Measurements from ENCODE around the gene HOXB3. TPM values are rescaled to one million over a fixed set of nuclear protein-coding genes. Genes with fewer than 3 reads are reported as not detected.

HOXB3 gene
- total RNA-seq, 3 donors from 2014 or later (not counting 1 experiment from before 2014, with no cell fraction given) = 7.9 to 15.6 (median 15.3) TPM

DNA sequence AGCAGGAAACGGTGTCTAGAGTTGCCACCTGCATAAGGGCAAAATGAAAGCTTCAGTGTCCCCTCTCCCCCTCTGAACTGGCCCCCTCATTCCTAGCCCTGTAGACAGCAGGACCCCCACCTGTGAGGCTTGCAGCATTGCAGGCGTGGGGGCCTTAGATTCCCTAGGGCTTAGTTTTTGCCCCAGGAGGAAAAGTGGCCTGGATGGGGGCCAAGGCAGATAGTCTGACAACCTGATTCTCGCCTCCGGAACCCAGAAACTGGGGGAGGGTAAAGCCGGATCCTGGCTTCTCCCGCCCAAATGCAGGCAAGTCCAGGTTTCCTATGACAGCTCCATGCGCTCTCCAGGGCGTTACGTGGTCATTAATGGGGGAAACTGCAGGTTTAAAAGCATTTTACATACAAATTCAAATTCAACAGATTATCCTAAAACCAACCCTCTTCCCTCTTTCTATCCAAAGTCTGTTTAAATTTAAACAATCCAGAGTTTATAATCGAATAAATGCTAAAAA, 15.4 kb upstream of the HOXB3 start:
- no peaks in the 10 kb centered on the region for H3K9me3 Mint-ChIP-seq
- H3K36me3 Mint-ChIP-seq = no peaks in the 10 kb centered on the region
- Histone ChIP-seq H3K4me3 (ENCODE audit: low read length) (no peak overlapping the region), H3K4me1 (ENCODE audit: control insufficient read depth, insufficient read depth, low read length) (peaks cover 31% of the 10 kb centered on the region), H3K36me3 (ENCODE audit: control insufficient read depth, insufficient read depth, low read length) (no peaks in the 10 kb centered on the region), H3K9me3 (ENCODE audit: control insufficient read depth, insufficient read depth, low read length) (no peaks in the 10 kb centered on the region), H3K27ac (ENCODE audit: low read length) (no peak overlapping the region), H3K27me3 (ENCODE audit: control insufficient read depth, insufficient read depth, low read length) (peaks cover 54% of the 10 kb centered on the region)
- TF ChIP-seq, protein P1, sequence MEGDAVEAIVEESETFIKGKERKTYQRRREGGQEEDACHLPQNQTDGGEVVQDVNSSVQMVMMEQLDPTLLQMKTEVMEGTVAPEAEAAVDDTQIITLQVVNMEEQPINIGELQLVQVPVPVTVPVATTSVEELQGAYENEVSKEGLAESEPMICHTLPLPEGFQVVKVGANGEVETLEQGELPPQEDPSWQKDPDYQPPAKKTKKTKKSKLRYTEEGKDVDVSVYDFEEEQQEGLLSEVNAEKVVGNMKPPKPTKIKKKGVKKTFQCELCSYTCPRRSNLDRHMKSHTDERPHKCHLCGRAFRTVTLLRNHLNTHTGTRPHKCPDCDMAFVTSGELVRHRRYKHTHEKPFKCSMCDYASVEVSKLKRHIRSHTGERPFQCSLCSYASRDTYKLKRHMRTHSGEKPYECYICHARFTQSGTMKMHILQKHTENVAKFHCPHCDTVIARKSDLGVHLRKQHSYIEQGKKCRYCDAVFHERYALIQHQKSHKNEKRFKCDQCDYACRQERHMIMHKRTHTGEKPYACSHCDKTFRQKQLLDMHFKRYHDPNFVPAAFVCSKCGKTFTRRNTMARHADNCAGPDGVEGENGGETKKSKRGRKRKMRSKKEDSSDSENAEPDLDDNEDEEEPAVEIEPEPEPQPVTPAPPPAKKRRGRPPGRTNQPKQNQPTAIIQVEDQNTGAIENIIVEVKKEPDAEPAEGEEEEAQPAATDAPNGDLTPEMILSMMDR (IDR thresholded peaks at IDR 0.05) = no peak
- no peak overlapping the region for H3K27ac Mint-ChIP-seq
- H3K27me3 Mint-ChIP-seq (ENCODE audit: low read depth in 2 of 2) = peaks cover 40 to 63% of the 10 kb centered on the region in 2 donors
- no peak for DNase-seq
- no peak for ATAC-seq
- 89% methylated on average over 10 of the region's 10 CpGs for WGBS (ENCODE audit: insufficient coverage)
- H3K4me3 Mint-ChIP-seq = no peak overlapping the region
- peaks cover 0 to 6% of the 10 kb centered on the region in 2 donors for H3K4me1 Mint-ChIP-seq
- intact Hi-C loops (cut with micrococcal nuclease) = no loop called here

DNA sequence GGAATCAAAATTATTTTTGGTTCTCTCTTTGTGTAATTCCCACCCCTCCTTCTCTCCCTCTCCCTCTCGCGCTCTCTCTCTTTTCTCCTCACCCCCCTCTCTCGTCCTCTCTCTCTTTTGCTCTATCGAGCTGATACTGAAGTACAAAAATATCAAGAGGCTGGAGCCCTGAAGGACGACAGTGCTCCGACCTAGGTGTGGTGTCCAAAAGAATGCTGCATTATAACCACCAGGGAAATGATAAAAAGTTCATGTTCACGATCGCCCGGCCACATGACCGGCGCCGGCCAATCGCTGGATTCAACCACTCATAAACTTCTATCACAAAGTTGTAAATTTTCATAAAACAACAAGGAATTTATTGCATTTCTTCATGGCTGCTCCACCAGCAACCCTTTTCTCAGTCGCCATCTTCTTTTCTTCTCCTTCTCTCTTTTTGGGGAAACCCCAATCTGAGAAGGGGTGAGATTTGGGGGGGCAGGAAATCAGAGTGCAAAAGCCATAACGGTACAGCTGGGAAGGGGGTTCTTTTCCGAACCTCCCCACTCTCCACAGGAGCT, 14.8 kb upstream of the HOXB3 start, which contains the start of gene HOXB6:
HOXB6 (minus strand) TSS at position 217 of the 560 bp plus-strand sequence. CDS start 6,836 bp downstream, outside the sequence.
- no peaks in the 10 kb centered on the region for H3K36me3 Mint-ChIP-seq
- no peaks in the 10 kb centered on the region for H3K9me3 ChIP-seq (ENCODE audit: control insufficient read depth, insufficient read depth, low read length)
- no peaks in the 10 kb centered on the region for H3K36me3 ChIP-seq (ENCODE audit: control insufficient read depth, insufficient read depth, low read length)
- H3K27me3 Mint-ChIP-seq (ENCODE audit: low read depth in 2 of 2) = peaks cover 46 to 69% of the 10 kb centered on the region in 2 donors
- 50% methylated on average over 13 of the region's 16 CpGs for WGBS (ENCODE audit: insufficient coverage)
- peaks cover 0 to 6% of the 10 kb centered on the region in 2 donors for H3K4me1 Mint-ChIP-seq
- H3K27me3 ChIP-seq (ENCODE audit: control insufficient read depth, insufficient read depth, low read length) = peaks cover 55% of the 10 kb centered on the region
- DNase-seq = no peak
- TF ChIP-seq, protein P1 (IDR thresholded peaks at IDR 0.05) = no peak
- peaks cover 24% of the 10 kb centered on the region for H3K4me1 ChIP-seq (ENCODE audit: control insufficient read depth, insufficient read depth, low read length)
- H3K27ac Mint-ChIP-seq = no peak within 1 kb of the TSS
- H3K27ac ChIP-seq (ENCODE audit: low read length) = no peak within 1 kb of the TSS
- peak within 1 kb of the TSS; percentile 29 for H3K4me3 Mint-ChIP-seq
- no peak for ATAC-seq
- no peaks in the 10 kb centered on the region for H3K9me3 Mint-ChIP-seq
- no peak within 1 kb of the TSS for H3K4me3 ChIP-seq (ENCODE audit: low read length)
- intact Hi-C loops (cut with micrococcal nuclease) = no loop called here

DNA sequence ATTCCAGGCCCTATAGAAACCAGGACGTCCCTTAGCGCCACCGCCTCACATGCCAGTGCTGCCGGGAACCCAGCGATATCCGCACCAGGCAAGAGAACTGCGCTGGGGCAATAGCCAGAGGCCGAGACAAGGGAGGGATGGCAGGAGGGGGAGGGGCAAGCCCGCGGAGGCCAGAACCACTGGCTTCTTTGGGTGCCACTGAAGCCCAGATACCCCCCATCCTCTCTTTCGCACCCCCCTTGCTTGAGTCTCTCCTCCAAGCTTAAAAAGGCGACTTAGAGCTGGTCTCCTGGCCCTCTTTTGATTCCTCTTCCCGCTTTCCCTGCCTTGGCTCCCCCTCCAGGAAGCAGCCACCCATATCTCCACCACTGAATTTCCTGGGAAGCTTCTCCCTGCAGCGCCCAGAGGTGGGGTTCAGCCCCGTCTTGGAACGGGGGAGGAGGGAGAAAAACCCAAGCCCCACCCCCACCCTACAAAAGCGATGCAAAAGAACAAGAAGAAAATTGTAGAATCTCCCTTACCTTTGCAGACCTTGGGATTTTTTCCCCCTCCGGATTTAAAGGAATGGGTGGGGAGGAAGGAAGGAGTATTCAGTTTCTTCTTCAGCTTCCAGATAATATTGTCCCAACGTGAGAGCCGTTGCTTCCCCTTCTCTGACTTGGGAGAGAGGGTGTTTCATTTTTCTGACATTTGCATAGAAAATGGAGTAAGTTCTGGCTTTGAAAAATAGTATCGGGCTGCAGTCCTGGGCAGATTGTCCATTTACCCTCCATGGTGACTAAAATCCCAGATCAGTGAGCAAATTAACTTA, 14.1 kb upstream of the HOXB3 start:
- no peaks in the 10 kb centered on the region for H3K9me3 Mint-ChIP-seq
- H3K27ac Mint-ChIP-seq = no peak overlapping the region
- WGBS (ENCODE audit: insufficient coverage) = 39% methylated on average over 17 of the region's 21 CpGs
- Histone ChIP-seq H3K4me1 (ENCODE audit: control insufficient read depth, insufficient read depth, low read length) (peaks cover 22% of the 10 kb centered on the region), H3K27me3 (ENCODE audit: control insufficient read depth, insufficient read depth, low read length) (peaks cover 55% of the 10 kb centered on the region), H3K27ac (ENCODE audit: low read length) (no peak overlapping the region), H3K36me3 (ENCODE audit: control insufficient read depth, insufficient read depth, low read length) (no peaks in the 10 kb centered on the region), H3K4me3 (ENCODE audit: low read length) (no peak overlapping the region), H3K9me3 (ENCODE audit: control insufficient read depth, insufficient read depth, low read length) (no peaks in the 10 kb centered on the region)
- TF ChIP-seq, protein P1 (IDR thresholded peaks at IDR 0.05) = no peak
- intact Hi-C loops (cut with micrococcal nuclease) = no loop called here
- H3K27me3 Mint-ChIP-seq (ENCODE audit: low read depth in 2 of 2) = peaks cover 53 to 74% of the 10 kb centered on the region in 2 donors
- DNase-seq (no peak), ATAC-seq (no peak)
- H3K36me3 Mint-ChIP-seq = no peaks in the 10 kb centered on the region
- H3K4me1 Mint-ChIP-seq = peaks cover 0 to 6% of the 10 kb centered on the region in 2 donors
- H3K4me3 Mint-ChIP-seq = no peak overlapping the region
